ENCODE measurements around the gene CHRNB2. TPM values are rescaled to one million over a fixed set of nuclear protein-coding genes. Genes with fewer than 3 reads are reported as not detected.

CHRNB2 gene
- total and polyA plus RNA-seq, 9 donors, result 0.04 to 0.25 (median 0.15) TPM; not detected in 3

DNA sequence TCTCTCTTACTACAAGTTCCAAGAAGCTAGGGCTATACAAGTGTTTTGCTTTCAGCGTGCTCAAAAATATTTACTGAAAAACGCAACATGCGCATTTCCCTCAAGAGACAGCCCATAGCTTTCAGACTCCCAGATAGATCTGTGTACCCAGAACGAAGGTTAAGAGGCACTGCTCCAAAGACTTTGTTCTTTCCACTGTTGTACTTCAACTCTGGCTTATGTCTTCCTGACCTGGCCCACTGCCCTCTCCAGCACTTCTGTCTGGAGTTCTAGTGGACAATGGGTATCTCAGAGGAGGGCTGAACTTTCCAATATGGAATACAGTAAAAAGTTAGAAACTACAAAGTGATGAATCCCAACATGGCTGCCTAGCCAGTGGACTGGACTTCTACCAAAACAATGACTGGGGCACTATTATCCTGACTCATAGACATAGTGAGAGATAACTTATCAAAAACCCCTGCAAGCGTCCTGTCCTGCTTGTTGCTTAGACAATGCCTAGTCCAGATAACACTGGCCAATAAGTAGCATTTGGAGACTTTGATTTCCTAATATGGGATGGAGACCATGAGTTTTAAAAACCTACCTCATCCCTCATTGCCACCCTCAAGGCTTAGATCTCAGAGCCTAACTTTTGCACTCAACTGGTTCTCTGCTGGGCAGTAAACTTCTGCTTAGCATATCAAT is 49.2 kb downstream of the CHRNB2 start:
- DNase-seq, result no peak
- H3K36me3 ChIP-seq, result no peaks in the 10 kb centered on the region
- WGBS, 3 donors, result 83 to 87% (median 86%) methylated on average over 5 of the region's 5 CpGs
- no peaks in the 10 kb centered on the region for H3K27me3 ChIP-seq
- no peak overlapping the region for H3K27ac ChIP-seq
- intact Hi-C loops (cut with DNase I), result no loop called here
- H3K4me1 ChIP-seq (ENCODE audit: insufficient read depth), result no peaks in the 10 kb centered on the region
- H3K4me3 ChIP-seq, result no peak overlapping the region
- TF ChIP-seq CTCF (IDR thresholded peaks at IDR 0.05), result no peak
- H3K9me3 ChIP-seq, result no peaks in the 10 kb centered on the region

DNA sequence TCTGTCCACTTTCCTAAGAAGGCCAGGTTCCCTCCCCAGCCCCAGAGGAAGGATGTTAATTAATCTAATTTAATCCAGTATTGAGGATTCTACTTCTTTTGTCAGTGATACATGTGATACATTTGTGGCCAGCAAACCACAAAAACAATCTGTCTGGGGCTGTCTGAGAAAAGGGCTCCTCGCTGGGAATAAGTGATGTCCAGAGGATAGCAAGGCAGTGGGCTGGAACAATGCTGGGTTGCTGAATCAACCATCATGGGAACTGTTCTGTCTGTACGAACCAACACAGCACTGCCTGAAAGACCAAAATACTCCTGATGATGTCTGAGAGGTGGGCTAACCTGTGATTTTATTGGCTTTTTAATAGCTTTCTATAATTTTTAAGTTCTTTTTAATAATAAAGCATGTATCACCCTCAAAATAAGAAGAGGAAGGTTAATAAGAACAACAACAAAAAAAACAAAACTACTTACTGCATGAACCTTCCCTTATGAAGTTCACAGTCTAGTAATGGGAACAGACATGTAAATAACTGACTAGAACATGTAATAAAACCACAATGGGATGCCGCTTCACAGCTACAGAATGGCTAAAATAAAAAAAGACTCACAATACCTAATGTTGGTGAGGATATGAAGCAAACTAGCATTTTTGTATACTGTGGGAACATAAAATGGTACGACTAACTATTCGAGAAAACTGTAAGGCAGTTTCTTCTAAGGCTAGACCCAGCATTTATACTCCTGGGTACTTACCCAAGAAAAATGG is 51.8 kb downstream of the CHRNB2 start:
- no peak for DNase-seq
- WGBS, 3 donors, result 88 to 89% (median 88%) methylated on average over 5 of the region's 5 CpGs
- no peak overlapping the region for H3K27ac ChIP-seq
- H3K4me1 ChIP-seq (ENCODE audit: insufficient read depth), result no peaks in the 10 kb centered on the region
- no peak for TF ChIP-seq POLR2A (IDR thresholded peaks at IDR 0.05)
- TF ChIP-seq EP300 (IDR thresholded peaks at IDR 0.05), result no peak
- TF ChIP-seq CTCF (IDR thresholded peaks at IDR 0.05), result no peak
- H3K4me3 ChIP-seq, result no peak overlapping the region
- intact Hi-C loops (cut with DNase I), result no loop called here
- H3K27me3 ChIP-seq, result no peaks in the 10 kb centered on the region
- no peaks in the 10 kb centered on the region for H3K9me3 ChIP-seq
- H3K36me3 ChIP-seq, result no peaks in the 10 kb centered on the region

- Histone ChIP-seq H3K27me3 (no peaks in the 10 kb centered on the region), H3K4me1 (ENCODE audit: insufficient read depth) (peaks cover 2% of the 10 kb centered on the region), H3K36me3 (no peaks in the 10 kb centered on the region), H3K9me3 (no peaks in the 10 kb centered on the region), H3K4me3 (no peak overlapping the region), H3K27ac (no peak overlapping the region)
- no peak for TF ChIP-seq CTCF (IDR thresholded peaks at IDR 0.05)
- no peak for TF ChIP-seq EP300 (IDR thresholded peaks at IDR 0.05)
- TF ChIP-seq POLR2A (IDR thresholded peaks at IDR 0.05), result no peak
- intact Hi-C loops (cut with DNase I), result no loop called here
- 47 to 49% (median 48%) methylated on average over 3 of the region's 3 CpGs for WGBS, 3 donors
- no peak for DNase-seq
Observed at GRCh38 chr1:154620751-154621150, 53.2 kb downstream of the CHRNB2 start.

DNA sequence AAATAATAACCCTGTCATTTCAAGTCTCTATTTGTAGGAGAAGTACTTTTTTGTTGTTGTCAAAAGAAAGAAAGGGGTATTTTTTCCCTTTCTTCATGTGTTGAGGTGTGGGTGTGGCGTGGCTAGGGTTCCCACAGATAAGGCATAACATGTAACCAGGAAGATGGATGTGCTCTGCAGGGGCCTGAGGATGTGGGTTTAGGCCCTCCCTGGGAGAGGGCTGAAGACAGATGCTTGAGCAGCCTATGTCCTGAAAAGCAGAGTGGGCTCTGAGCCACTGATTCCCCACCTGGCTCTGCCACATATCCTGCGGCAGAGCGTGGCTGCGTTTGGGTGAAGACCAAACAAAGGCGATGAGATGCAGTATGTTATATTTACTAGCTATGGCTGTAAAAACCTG is 54.3 kb downstream of the CHRNB2 start:
- intact Hi-C loops (cut with DNase I), result no loop called here
- peaks cover 4% of the 10 kb centered on the region for H3K4me1 ChIP-seq (ENCODE audit: insufficient read depth)
- H3K4me3 ChIP-seq, result no peak overlapping the region
- DNase-seq, result no peak
- no peaks in the 10 kb centered on the region for H3K27me3 ChIP-seq
- no peak overlapping the region for H3K27ac ChIP-seq
- WGBS, 3 donors, result 82 to 85% (median 85%) methylated on average over 5 of the region's 5 CpGs
- TF ChIP-seq EP300 (IDR thresholded peaks at IDR 0.05), result no peak
- TF ChIP-seq POLR2A (IDR thresholded peaks at IDR 0.05), result no peak
- H3K9me3 ChIP-seq, result no peaks in the 10 kb centered on the region
- H3K36me3 ChIP-seq, result no peaks in the 10 kb centered on the region

GRCh38 chr1:154622503-154623039 is 55.0 kb downstream of the CHRNB2 start:
- no peak overlapping the region for H3K4me3 ChIP-seq
- DNase-seq, result no peak
- H3K27ac ChIP-seq, result no peak overlapping the region
- H3K9me3 ChIP-seq, result no peaks in the 10 kb centered on the region
- H3K4me1 ChIP-seq (ENCODE audit: insufficient read depth), result peaks cover 4% of the 10 kb centered on the region
- intact Hi-C loops (cut with DNase I), result no loop called here
- H3K36me3 ChIP-seq, result no peaks in the 10 kb centered on the region
- TF ChIP-seq CTCF (IDR thresholded peaks at IDR 0.05) (no peak), POLR2A (IDR thresholded peaks at IDR 0.05) (no peak), EP300 (IDR thresholded peaks at IDR 0.05) (no peak)
- H3K27me3 ChIP-seq, result no peaks in the 10 kb centered on the region

Data from ovary (tissue), 9 donors.